HG03064 (cell line): ENCODE data around the gene VIT.
A peak's percentile ranks its signal among the peaks of the same experiment; 100 is the strongest.

Experiments used
- ATAC-seq: cut with Tn5 transposase; IDR thresholded peaks from one replicate; pipeline ENCODE4 v1.9.1; 2021; ENCODE audit warnings: low read depth; ENCODE audit not compliant: unreplicated experiment

The VIT gene

GRCh38 chr2:36696533-36696932, at the start of gene VIT:
Gene VIT, plus strand, starts transcription at chr2:36696707. Its CDS starts 19,664 bp downstream, at chr2:36716371.
- no peak for ATAC-seq

GRCh38 chr2:36650031-36650829, 46.3 kb upstream of the VIT start:
- peak; percentile 74 for ATAC-seq

DNA sequence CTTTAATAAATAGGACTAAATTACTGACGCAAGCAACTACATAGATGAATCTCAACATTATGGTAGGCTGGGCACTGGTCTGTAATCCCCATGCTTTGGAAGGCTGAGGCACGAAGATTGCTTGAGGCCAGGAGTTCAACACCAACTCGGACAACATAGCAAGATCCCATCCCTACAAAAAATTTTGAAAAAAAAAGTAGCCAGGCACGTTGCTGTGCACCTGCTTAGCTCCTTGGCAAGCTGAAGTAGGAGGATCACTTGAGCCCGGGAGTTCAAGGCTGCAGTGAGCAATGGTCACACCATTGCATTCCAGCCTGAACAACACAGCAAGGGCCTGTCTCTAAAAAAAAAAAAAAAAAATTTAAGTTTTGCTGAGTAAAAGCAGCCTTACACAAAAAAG, 43.4 kb upstream of the VIT start:
- ATAC-seq = no peak

- ATAC-seq = no peak
Measured at GRCh38 chr2:36653967-36654694, 42.4 kb upstream of the VIT start.

- ATAC-seq = no peak
Measured at GRCh38 chr2:36655453-36655852, 41.1 kb upstream of the VIT start.

GRCh38 chr2:36657703-36658102, 38.8 kb upstream of the VIT start:
- no peak for ATAC-seq

GRCh38 chr2:36658277-36658748, 38.2 kb upstream of the VIT start:
- ATAC-seq = no peak

DNA sequence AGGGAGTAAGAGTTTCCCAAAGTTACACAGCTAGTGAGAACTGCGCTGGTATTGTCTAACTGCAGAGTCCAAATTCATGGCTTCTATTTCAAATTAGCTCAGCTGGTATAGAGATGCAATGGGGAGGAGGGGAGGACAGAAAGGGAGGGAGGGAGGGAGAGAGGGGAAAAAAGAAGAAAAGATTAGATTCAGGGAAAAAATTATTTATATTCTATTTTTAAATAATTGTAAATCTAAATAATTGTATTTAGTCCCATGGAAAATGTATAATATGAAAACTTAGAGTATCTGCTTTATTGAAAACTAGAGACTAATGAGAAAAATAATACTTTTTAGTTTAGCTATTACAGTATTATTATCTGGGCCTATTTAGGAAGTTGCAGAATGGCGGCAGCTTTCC, 37.3 kb upstream of the VIT start:
- no peak for ATAC-seq

DNA sequence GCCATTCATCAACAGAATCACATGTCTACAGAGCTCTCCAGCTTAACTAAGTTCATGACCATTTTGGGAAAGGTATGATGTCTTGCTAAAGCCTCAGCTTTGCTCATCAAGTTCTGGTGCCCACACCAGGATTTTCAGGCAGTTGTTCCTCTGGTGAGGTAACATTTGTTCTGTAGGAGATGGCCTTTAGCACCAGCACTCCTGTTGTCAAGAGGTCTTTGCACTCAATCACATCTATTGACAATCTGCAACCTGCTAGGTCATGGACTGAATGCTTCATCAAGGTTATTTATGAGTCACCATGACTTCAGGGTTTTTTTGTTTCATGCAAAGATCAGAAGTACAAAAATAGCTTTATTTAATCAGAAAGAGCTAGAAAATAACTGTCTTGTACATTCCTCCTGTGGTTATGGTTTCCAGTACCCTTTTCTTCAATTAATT, 36.6 kb upstream of the VIT start:
- ATAC-seq = no peak

DNA sequence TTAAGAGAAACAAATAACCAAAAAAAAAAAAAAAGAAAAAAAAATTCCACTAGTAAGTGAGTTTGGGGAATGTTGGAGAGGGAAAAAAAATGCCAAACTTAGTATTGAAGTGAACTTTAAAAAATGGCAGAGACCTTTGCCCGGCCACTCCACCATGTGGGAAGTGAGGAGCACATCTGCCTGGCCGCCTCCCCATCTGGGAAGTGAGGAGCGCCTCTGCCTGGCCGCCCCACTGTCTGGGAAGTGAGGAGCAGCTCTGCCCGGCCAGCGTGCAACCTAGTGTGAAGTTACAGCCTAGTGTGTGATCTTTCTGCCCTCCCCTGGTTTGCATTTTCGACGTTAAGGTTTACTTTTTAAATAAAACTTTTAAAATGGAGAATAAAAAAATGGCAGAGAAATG, 33.9 kb upstream of the VIT start:
- no peak for ATAC-seq

DNA sequence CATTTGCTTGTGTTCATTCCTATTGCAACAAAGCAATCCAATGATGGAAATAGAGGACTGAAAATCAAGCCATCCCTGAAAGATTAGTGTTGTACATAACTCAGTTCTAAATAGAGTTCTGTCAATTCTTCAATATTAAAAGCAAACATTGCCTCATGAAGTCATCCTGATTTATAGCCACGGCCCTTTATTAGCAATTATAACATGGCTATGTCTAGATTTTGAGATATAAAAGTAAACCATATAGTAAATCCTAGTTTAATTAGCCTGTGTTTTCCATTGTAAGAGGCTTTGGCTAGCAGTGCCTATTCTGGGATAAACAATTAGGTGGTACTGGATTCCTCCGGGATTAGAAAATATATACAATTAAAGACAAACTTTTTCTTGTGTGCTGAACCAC, 33.2 kb upstream of the VIT start:
- no peak for ATAC-seq

- ATAC-seq = peak; percentile 72
Measured at GRCh38 chr2:36663851-36664695, 32.4 kb upstream of the VIT start.

DNA sequence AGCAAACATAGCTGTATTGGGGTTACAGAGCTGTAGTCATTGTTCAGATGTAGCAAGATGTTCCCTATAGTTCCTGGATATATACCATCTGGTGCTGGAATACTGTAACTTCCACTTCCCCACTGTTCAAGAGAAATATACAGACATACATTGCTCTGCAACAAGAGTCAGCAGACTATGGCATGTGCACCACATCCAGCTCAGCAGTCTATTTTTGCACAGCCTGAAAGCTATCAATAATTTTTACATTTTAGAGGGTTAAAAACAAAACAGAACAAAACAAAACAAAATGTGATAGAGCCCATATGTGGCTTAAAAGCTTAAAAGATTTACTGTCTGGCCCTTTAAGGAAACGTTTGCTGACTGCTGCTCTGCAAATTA, 31.8 kb upstream of the VIT start:
- ATAC-seq = no peak

DNA sequence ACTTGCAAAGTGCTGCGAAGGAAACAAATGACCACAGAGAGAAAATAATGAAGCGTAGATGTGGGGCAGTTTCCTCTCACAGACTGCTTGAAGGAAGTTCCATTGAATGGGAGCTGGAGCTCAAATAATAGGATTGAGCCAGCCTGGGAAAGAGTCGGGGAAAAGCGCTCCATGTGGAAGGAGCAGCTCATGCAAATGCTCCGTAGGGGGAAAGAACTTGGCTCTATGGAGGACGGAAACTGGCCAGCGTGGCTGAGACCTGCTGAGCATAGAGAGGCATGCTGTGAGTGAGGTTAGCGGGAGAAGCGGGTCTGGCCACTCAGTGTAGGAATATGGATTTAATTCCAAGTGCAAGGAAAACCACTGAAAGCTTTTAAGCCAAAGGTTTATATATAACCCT, 28.6 kb upstream of the VIT start:
- ATAC-seq = no peak

- ATAC-seq = no peak
Measured at GRCh38 chr2:36670881-36671595, 25.5 kb upstream of the VIT start.

DNA sequence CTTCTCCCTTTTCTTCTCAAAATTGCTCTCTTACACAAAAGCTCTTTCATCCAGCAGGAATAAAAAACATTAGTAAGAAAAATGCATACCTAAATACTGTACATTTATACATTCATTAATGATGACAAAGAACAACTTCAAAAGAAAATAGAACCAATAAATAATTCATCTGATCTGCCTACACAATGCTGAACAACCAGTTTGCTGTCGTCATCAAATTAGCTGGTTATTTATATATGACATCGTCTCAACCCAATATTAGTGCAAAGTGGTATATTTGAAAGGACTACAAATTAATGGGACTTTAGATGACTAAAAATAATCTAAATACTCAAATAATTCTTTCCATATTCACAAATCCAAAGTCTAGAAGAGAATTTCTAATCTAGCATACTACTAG, 24.8 kb upstream of the VIT start:
- no peak for ATAC-seq

DNA sequence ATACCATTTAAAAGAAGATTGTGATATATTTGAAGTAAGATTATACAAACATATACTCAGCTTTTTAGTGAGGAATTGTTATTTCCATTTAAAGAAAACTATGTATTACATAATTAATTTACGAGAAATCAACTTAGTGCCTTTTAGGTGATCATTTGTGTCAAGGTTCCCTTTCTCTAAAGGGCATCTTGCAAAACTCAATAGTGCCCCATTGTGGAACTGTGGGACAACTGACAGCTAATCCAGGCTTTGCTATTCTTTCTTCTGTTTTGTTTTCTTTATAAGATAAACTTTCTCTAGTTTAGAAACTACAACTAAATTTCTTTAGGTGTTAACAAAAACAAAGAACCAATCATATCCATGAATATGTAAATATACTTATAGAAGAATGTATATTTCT, 24.3 kb upstream of the VIT start:
- no peak for ATAC-seq

DNA sequence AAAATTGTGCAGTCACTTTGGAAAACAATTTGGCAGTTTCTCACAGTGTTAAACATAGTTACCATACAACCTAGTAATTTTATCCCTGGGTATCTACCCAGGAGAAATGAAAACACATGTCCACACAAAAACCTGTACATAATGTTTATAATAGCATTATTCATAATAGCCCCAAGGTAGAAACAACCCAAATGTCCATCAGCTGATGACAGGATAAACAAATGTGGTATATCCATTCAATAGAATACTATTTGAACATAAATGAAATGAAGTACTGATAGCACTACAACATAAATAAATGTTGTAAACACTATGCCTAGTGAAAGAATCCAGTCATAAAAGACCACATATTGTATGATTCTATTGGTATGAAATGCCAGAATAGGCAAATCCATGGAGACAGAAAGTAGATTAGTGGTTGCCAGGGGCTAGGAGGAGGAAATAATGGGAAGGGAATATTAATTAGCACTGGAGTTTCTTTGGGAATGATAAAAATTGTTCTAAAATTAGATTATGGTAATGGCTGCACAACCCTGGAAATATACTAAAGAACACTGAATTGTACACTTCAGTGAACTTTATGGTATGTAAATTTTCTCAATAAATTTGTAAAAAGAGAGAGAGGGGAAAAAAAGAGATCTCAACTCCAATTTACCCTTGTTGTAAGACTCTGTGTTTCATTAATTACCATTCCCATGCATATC, 20.8 kb upstream of the VIT start:
- no peak for ATAC-seq

DNA sequence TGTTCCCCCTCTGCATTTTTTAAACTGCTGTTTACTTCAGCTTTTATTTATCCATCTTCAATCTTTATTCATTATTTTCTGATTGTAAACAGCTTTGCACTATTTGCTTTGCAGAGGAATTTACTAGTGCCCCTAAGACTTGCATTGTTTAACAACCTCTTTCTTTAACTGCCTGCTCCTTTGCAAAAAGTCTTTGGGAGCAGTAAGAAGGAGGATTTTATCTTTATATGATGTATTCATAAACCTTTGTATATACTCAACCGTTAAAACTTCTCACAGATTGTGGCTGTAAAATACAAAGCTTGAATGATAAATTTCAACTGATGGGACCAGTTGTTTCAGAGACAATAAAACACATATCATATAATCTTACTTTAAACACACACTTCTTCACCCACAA, 20.1 kb upstream of the VIT start:
- ATAC-seq = no peak

GRCh38 chr2:36677386-36677785, 19.1 kb upstream of the VIT start:
- no peak for ATAC-seq
